ENCODE measurements around the gene CHTOP.

GRCh38 chr1:153633161-153633753, 609 bp upstream of the CHTOP start:
- no peak for TF ChIP-seq CTCF (IDR thresholded peaks at IDR 0.05; ENCODE audit: borderline replicate concordance, extremely low read depth, low read length, poor library complexity, severe bottlenecking)
- TF ChIP-seq EZH2 (IDR thresholded peaks at IDR 0.05; ENCODE audit: borderline replicate concordance, low read depth, low read length, severe bottlenecking): no peak

Data from DND-41 (cell line).